NT2/D1 (cell line): Measurements from ENCODE around the gene GPR15LG.

ENCODE experiments used
- DNase-seq: peaks from one replicate; pipeline ENCODE4 v3.0.0-alpha.2; 2011; ENCODE audit warnings: low read depth, low spot score
- H3K27me3 ChIP-seq: 2 replicates; pipeline ENCODE4 v1.6.0; 2011; ENCODE audit warnings: mild to moderate bottlenecking; ENCODE audit not compliant: insufficient read length, insufficient read depth
- H3K36me3 ChIP-seq: 2 replicates; pipeline ENCODE4 v1.6.1; 2011; ENCODE audit warnings: mild to moderate bottlenecking, low read length, mixed read lengths; ENCODE audit not compliant: insufficient read depth, insufficient read length
- H3K4me1 ChIP-seq: 2 replicates; pipeline ENCODE4 v1.5.1; 2011; ENCODE audit not compliant: insufficient read depth, insufficient read length
- H3K4me3 ChIP-seq: 2 replicates; pipeline ENCODE4 v1.5.1; 2011; ENCODE audit warnings: low read depth; ENCODE audit not compliant: insufficient read length
- H3K9ac ChIP-seq: 2 replicates; pipeline ENCODE4 v1.6.0; 2011; ENCODE audit warnings: low read depth; ENCODE audit not compliant: insufficient read length
- H3K9me3 ChIP-seq: 2 replicates; pipeline ENCODE4 v1.5.1; 2011; ENCODE audit warnings: mild to moderate bottlenecking, low read length; ENCODE audit not compliant: insufficient read depth
- SUZ12 ChIP-seq: IDR thresholded peaks from 2 replicates; pipeline ENCODE4 v1.6.1; 2011; ENCODE audit not compliant: insufficient read length, insufficient read depth; ENCODE audit errors: extremely low read depth
- YY1 ChIP-seq: IDR thresholded peaks from 2 replicates; pipeline ENCODE4 v1.6.1; 2011; ENCODE audit not compliant: insufficient read length, insufficient read depth
- ZNF274 ChIP-seq: IDR thresholded peaks from 2 replicates; pipeline ENCODE4 v1.6.1; 2011; ENCODE audit warnings: mild to moderate bottlenecking, low read depth, low read length

The GPR15LG gene

DNA sequence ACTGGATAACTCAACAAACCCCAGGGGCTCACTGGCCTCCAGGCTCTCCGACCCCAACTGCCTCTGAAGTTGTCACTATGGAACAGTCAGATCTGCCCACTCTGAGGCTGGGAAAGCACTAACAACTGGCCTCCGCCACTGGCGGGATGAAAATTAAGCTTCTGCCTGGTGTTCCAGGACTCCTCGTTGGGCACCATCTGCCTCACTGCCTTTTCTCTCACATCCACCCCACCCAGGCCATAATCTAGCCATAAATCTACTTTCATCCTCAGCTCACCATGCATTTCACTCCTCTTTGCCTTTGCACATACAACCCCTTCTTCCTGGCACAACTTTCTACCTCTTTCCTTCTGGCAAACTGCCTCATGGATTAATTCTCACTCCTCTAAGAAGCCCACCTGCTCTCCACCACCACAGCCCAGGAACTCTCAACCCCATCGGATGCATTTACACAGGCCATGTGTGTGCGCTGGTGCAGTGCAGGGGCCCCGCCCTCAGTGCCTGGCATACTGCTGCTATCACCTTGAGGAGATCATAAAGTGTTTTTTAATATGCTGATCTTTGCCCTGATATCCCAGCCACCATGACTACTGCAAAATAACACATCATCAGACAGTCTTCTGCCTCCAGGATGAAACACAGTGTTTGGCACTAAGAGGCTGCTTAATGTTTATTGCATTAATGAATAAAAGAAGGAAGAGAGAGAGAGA is 24.8 kb downstream of the GPR15LG start:
- peaks cover 20% of the 10 kb centered on the region for H3K27me3 ChIP-seq
- H3K9me3 ChIP-seq, result no peaks in the 10 kb centered on the region
- DNase-seq, result no peak
- H3K9ac ChIP-seq, result no peak overlapping the region
- no peaks in the 10 kb centered on the region for H3K36me3 ChIP-seq
- H3K4me3 ChIP-seq, result no peak overlapping the region
- H3K4me1 ChIP-seq, result peaks cover 6% of the 10 kb centered on the region
- TF ChIP-seq SUZ12 (no peak), YY1 (no peak), ZNF274 (no peak)

DNA sequence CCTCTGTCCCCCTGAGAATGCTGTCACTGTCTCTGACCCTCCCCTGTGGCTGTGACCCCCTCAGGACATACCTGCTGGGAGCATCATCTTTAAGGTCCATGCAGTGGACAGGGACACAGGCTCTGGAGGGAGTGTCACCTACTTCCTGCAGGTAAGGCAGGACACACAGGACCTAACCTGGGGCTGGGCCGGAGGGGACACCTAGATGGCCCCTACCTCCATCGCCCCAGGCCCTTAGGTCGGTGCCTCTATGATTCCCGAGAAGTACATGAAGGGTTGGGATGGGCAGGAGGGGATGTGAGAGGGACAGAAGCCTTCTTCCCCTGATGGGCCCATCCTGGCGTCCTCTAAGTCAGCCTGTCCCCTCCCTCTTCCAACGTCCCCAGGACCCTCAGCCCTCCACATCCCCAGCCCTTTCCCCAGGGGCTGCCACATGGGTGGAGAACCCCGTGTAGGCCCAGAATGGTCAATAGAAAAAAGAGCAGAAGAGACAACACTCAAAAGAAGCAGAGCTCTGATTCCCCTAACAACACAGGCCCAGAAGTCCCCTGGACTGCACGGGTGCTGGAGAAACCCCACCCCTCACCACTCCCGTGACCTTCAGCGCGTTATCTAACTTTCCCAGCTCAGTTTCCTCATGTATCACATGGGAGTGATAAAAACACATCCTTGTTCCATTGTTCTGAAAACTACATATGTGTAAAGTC is 27.1 kb downstream of the GPR15LG start:
- no peaks in the 10 kb centered on the region for H3K36me3 ChIP-seq
- peaks cover under 1% of the 10 kb centered on the region for H3K4me1 ChIP-seq
- no peak for DNase-seq
- no peak overlapping the region for H3K9ac ChIP-seq
- H3K4me3 ChIP-seq, result no peak overlapping the region
- no peaks in the 10 kb centered on the region for H3K27me3 ChIP-seq
- H3K9me3 ChIP-seq, result no peaks in the 10 kb centered on the region
- TF ChIP-seq SUZ12 (no peak), ZNF274 (no peak), YY1 (no peak)

DNA sequence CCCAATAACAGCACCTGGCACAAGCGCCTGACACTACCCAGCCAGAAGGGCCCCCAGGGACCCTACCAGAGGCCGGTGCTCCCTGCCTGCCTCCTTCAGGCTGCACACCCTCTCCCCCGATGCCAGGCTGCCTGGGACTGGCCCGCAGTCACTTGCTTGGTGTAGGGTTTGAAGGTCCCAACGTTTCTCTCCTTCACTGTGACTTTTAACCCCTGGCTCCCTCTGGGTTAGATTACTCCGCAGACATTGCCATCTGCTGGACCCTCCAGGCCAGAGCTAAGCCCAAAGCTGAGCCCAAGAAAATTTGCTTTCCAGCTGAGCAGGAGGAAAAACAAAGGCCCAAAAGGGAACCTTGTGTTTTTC is 27.6 kb downstream of the GPR15LG start:
- H3K4me1 ChIP-seq, result no peaks in the 10 kb centered on the region
- H3K36me3 ChIP-seq, result no peaks in the 10 kb centered on the region
- no peak for DNase-seq
- no peak overlapping the region for H3K4me3 ChIP-seq
- H3K9ac ChIP-seq, result no peak overlapping the region
- no peaks in the 10 kb centered on the region for H3K27me3 ChIP-seq
- H3K9me3 ChIP-seq, result no peaks in the 10 kb centered on the region
- TF ChIP-seq ZNF274, result no peak
- no peak for TF ChIP-seq YY1
- no peak for TF ChIP-seq SUZ12

DNA sequence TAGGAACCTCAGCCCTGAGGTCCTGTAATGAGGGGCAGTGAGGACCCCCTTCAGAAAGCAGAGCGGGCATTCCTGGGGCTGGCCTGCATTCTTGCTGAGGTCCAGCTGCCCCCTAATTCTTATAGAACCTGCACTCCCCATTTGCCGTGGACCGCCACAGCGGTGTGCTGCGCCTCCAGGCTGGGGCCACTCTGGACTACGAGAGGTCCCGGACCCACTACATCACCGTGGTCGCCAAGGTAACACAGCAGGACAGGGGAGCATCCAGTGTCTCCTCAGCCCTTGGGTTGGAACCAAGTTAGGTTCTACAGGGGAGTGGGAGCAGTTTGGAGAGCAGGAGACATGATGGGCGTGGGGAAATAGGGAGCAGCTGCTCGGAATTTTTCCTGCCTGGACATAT is 28.1 kb downstream of the GPR15LG start:
- Histone ChIP-seq H3K9ac (no peak overlapping the region), H3K4me3 (no peak overlapping the region), H3K27me3 (no peaks in the 10 kb centered on the region), H3K9me3 (no peaks in the 10 kb centered on the region), H3K4me1 (no peaks in the 10 kb centered on the region), H3K36me3 (no peaks in the 10 kb centered on the region)
- TF ChIP-seq YY1, result no peak
- TF ChIP-seq ZNF274, result no peak
- TF ChIP-seq SUZ12, result no peak
- DNase-seq, result no peak

DNA sequence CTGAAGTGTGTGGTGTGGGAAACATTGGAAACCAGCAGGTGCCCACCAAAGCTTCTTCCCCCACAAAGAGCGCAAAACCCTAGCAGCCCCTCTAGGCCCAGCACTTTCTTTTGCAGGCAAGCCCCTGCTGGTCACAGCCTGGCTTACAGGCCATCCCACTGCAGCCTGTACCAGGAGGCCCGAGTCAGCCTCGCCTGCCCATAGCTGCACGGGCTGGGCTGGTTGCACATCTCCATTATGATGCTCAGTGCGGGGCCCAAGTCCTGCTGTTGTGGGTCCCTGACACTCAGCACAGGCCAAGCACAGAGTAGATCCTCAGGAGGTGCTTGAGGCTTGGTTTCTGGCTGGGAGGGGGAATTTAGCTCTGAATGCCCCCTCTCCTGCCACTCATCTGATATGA is 28.7 kb downstream of the GPR15LG start:
- Histone ChIP-seq H3K9ac (no peak overlapping the region), H3K9me3 (no peaks in the 10 kb centered on the region), H3K4me1 (no peaks in the 10 kb centered on the region), H3K4me3 (no peak overlapping the region), H3K36me3 (no peaks in the 10 kb centered on the region), H3K27me3 (no peaks in the 10 kb centered on the region)
- DNase-seq, result no peak
- TF ChIP-seq ZNF274 (no peak), YY1 (no peak), SUZ12 (no peak)

DNA sequence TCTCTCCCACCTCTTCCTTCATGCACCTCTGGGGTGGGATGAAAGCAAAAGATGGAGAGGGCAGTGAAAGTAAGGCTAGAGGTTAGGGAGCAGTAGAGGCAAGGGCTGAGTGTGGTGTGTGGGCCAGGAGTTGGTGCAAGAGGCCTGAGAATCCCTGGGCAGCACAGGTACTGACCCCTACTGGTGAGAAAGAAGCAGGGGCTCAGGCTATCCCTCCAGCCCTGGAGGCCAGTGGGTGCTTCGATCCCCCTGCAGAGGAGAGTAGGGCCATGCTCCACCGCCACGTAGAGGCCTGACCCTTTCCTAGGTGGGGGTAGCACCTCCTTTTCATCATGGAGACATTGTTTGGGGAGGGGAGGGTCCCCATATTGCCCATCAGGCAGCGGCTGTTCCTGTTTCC is 30.5 kb downstream of the GPR15LG start:
- no peaks in the 10 kb centered on the region for H3K4me1 ChIP-seq
- no peak for DNase-seq
- H3K9ac ChIP-seq, result no peak overlapping the region
- TF ChIP-seq SUZ12 (no peak), YY1 (no peak), ZNF274 (no peak)
- H3K27me3 ChIP-seq, result no peaks in the 10 kb centered on the region
- no peaks in the 10 kb centered on the region for H3K9me3 ChIP-seq
- no peak overlapping the region for H3K4me3 ChIP-seq
- no peaks in the 10 kb centered on the region for H3K36me3 ChIP-seq

DNA sequence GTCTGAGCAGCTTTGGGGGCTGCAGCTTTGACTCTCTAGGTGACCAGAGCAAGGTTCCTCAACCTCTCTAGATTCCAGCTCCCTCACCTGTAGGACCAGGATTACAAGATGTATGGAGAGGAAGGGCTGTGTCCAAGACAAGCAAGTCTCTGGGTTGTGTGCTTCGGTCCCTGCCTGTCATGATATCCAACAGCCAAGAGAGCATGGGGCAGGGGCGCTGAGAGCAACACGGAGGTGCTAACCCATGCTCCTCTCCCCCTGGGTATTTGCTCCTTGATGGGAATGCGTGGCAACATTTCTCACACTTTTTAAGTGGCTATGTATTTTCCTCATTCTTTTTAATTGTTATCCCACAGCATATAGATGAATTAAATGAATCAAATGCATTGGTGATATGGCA is 31.0 kb downstream of the GPR15LG start:
- Histone ChIP-seq H3K27me3 (no peaks in the 10 kb centered on the region), H3K4me3 (no peak overlapping the region), H3K36me3 (no peaks in the 10 kb centered on the region), H3K9ac (no peak overlapping the region), H3K4me1 (no peaks in the 10 kb centered on the region), H3K9me3 (no peaks in the 10 kb centered on the region)
- DNase-seq, result no peak
- TF ChIP-seq ZNF274 (no peak), SUZ12 (no peak), YY1 (no peak)
